DMS53 treated with DMSO at 0.1 percent for 48 hours (cell line): ENCODE measurements around the gene CHMP3.
"Not testable (repeated sequence)": the region's sequence is repeated elsewhere in the genome, so short reads cannot be mapped to it uniquely, and the experiment has no call there.

Source experiments
- DNase-seq: peaks from one replicate; lab custom pipeline; 2025; ENCODE audit not compliant: unreplicated experiment; lab: John Stamatoyannopoulos, UW

The CHMP3 gene

GRCh38 chr2:86562922-86563649 is at the start of gene CHMP3:
Gene CHMP3, minus strand, starts transcription at chr2:86563443. Its CDS starts 95 bp downstream, at chr2:86563348.
- DNase-seq: peak; percentile 95

GRCh38 chr2:86610871-86611270 is 47.6 kb upstream of the CHMP3 start:
- DNase-seq: no peak

GRCh38 chr2:86608832-86609410 is 45.7 kb upstream of the CHMP3 start:
- no peak for DNase-seq

GRCh38 chr2:86603905-86604304 is 40.7 kb upstream of the CHMP3 start:
- no peak for DNase-seq

- DNase-seq: no peak
Observed at GRCh38 chr2:86598966-86599365, 35.7 kb upstream of the CHMP3 start.

- no peak for DNase-seq
Observed at GRCh38 chr2:86596118-86596517, 32.9 kb upstream of the CHMP3 start.

GRCh38 chr2:86593266-86593665 is 30.0 kb upstream of the CHMP3 start:
- no peak for DNase-seq

- no peak for DNase-seq
Observed at GRCh38 chr2:86592547-86593230, 29.4 kb upstream of the CHMP3 start.

GRCh38 chr2:86589701-86590100 is 26.5 kb upstream of the CHMP3 start:
- not testable (repeated sequence) for DNase-seq

GRCh38 chr2:86584151-86584913 is 21.1 kb upstream of the CHMP3 start:
- no peak for DNase-seq

- no peak for DNase-seq
Observed at GRCh38 chr2:86580560-86580959, 17.3 kb upstream of the CHMP3 start.

- DNase-seq: no peak
Observed at GRCh38 chr2:86577817-86578456, 14.7 kb upstream of the CHMP3 start.

GRCh38 chr2:86570059-86570458 is 6.8 kb upstream of the CHMP3 start:
- DNase-seq: no peak

- DNase-seq: no peak
Observed at GRCh38 chr2:86566821-86567190, 3.6 kb upstream of the CHMP3 start.

GRCh38 chr2:86566158-86566820 is 3.0 kb upstream of the CHMP3 start:
- no peak for DNase-seq

GRCh38 chr2:86563650-86564061 is 413 bp upstream of the CHMP3 start:
- DNase-seq: no peak

GRCh38 chr2:86562485-86562921 is 740 bp downstream of the CHMP3 start:
- DNase-seq: no peak

- DNase-seq: no peak
Observed at GRCh38 chr2:86557836-86558235, 5.4 kb downstream of the CHMP3 start.

GRCh38 chr2:86556508-86556907 is 6.7 kb downstream of the CHMP3 start:
- peak; percentile 24 for DNase-seq

- DNase-seq: no peak
Observed at GRCh38 chr2:86552889-86553288, 10.4 kb downstream of the CHMP3 start.
